PC-9 (cell line): ENCODE results near the gene PER2. TPM values are rescaled to one million over a fixed set of nuclear protein-coding genes. Genes with fewer than 3 reads are reported as not detected.
"Not testable (repeated sequence)": the region's sequence is repeated elsewhere in the genome, so short reads cannot be mapped to it uniquely, and the experiment has no call there.

Experiments
- BruUV-seq: library from RNA; stranded (reverse); fragments of 400-500 nt; replicated peaks from 2 replicates; lab custom pipeline; 2021; lab: Mats Ljungman, UMichigan
- CTCF ChIA-PET: fragments of 300-600 bp; sonication (Branson Sonifier 250); formaldehyde crosslinking; loops from one replicate; lab custom pipeline; 2022; ENCODE audit warnings: antibody characterized with exemption; lab: Charles Lee
- POLR2A ChIA-PET: fragments of 300-600 bp; sonication (Branson Sonifier 250); formaldehyde crosslinking; loops from one replicate; lab custom pipeline; 2022; ENCODE audit warnings: antibody characterized with exemption; ENCODE audit not compliant: unreplicated experiment; lab: Charles Lee
- DNase-seq, 2 experiments: peaks; one replicate each; pipeline versions ENCODE4 v3.0.0 to v3.0.0-alpha.2; 2015 to 2022; ENCODE audit warnings: mixed read lengths in 1 of 2
- H2AFZ ChIP-seq: fragments of 200-600 bp; sonication (generic); 2 replicates; pipeline ENCODE4 v1.8.1; 2017; ENCODE audit warnings: antibody characterized with exemption
- H3F3A ChIP-seq: fragments of 200-600 bp; sonication (generic); 2 replicates; pipeline ENCODE4 v1.8.1; 2017; ENCODE audit warnings: antibody characterized with exemption, mild to moderate bottlenecking, low read depth; ENCODE audit not compliant: insufficient read depth
- H3K27ac ChIP-seq: fragments of 200-600 bp; sonication (generic); 2 replicates; pipeline ENCODE4 v1.6.1; 2016; ENCODE audit warnings: mixed run types
- H3K27me3 ChIP-seq: fragments of 200-600 bp; sonication (generic); 2 replicates; pipeline ENCODE4 v1.6.1; 2016; ENCODE audit warnings: low read depth, mixed run types; ENCODE audit not compliant: insufficient read depth
- H3K36me3 ChIP-seq: fragments of 200-600 bp; sonication (generic); 2 replicates; pipeline ENCODE4 v1.6.1; 2016; ENCODE audit warnings: low read depth, mixed run types
- H3K4me1 ChIP-seq: fragments of 200-600 bp; sonication (generic); replicated peaks from 2 replicates; pipeline ENCODE4 v1.6.1; 2016; ENCODE audit warnings: mixed run types; ENCODE audit not compliant: insufficient read depth
- H3K4me2 ChIP-seq: fragments of 200-600 bp; sonication (generic); 2 replicates; pipeline ENCODE4 v1.6.1; 2017; ENCODE audit warnings: mixed run types
- H3K4me3 ChIP-seq: fragments of 200-600 bp; sonication (generic); 2 replicates; pipeline ENCODE4 v1.6.1; 2016; ENCODE audit warnings: mixed run types
- H3K79me2 ChIP-seq: fragments of 200-600 bp; sonication (generic); 2 replicates; pipeline ENCODE4 v1.6.1; 2017; ENCODE audit warnings: low read depth, mixed run types
- H3K9me2 ChIP-seq: fragments of 200-600 bp; sonication (generic); 2 replicates; pipeline ENCODE4 v1.8.1; 2017; ENCODE audit warnings: mild to moderate bottlenecking; ENCODE audit not compliant: insufficient read depth
- H3K9me3 ChIP-seq: fragments of 200-600 bp; sonication (generic); 2 replicates; pipeline ENCODE4 v1.8.1; 2016; ENCODE audit warnings: low read depth; ENCODE audit not compliant: insufficient read depth
- H4K20me1 ChIP-seq: fragments of 200-600 bp; sonication (generic); 2 replicates; pipeline ENCODE4 v1.8.1; 2017; ENCODE audit not compliant: insufficient read depth
- EZH2 ChIP-seq: fragments of 200-600 bp; sonication (generic); IDR thresholded peaks from 2 replicates; pipeline ENCODE4 v1.8.0; 2017; ENCODE audit warnings: antibody characterized with exemption, low read depth
- intact Hi-C: fragments of 100-400 bp; cut with micrococcal nuclease; formaldehyde crosslinking; loops from one replicate; pipeline ENCODE4 v1.10.0; 2022; ENCODE audit not compliant: unreplicated experiment
- total RNA-seq: library from RNA; stranded (reverse); gene quantifications from 2 replicates; pipeline ENCODE4 v1.2.3, GENCODE V29; 2021
- TF ChIP-seq, protein P1 (sequence below): fragments of 200-600 bp; sonication (generic); conservative IDR thresholded peaks from 2 replicates; pipeline ENCODE4 v1.6.1; 2017; ENCODE audit warnings: mixed run types, antibody characterized with exemption, mild to moderate bottlenecking, moderate library complexity

PER2 gene
- total RNA-seq, 1 experiment from 2014 or later, result 18.9 TPM

DNA sequence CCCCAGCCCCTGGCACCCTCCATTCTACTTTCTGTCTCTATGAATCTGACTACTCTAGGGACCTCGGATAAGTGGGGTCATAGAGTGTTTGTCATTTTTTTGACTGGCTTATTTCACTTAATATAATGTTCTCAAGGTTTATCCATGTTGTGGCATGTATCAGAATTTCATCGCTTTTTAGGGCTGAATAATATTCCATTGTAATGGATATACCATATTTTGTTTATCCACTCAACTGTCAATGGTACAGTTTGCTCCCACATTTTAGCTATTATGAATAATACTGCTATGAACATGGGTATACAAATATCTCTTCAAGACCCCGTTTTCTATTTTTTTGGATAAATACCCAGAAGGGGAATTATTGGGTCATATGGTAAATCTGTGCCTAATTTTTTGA, 39.3 kb upstream of the PER2 start:
- no peak overlapping the region for H2AFZ ChIP-seq
- H3F3A ChIP-seq, result no peaks in the 10 kb centered on the region
- peaks cover 23% of the 10 kb centered on the region for H3K36me3 ChIP-seq
- H3K4me3 ChIP-seq, result no peak overlapping the region
- H3K79me2 ChIP-seq, result peaks cover 15% of the 10 kb centered on the region; the same call in 1 of the 2 replicates
- no TSS peak for BruUV-seq
- no peak for DNase-seq
- peaks cover 14% of the 10 kb centered on the region for H4K20me1 ChIP-seq
- no peaks in the 10 kb centered on the region for H3K9me2 ChIP-seq
- H3K4me2 ChIP-seq, result no peak overlapping the region
- no peaks in the 10 kb centered on the region for H3K4me1 ChIP-seq
- intact Hi-C loops, result no loop called here
- CTCF ChIA-PET, result no interaction called here
- H3K27me3 ChIP-seq, result no peaks in the 10 kb centered on the region
- no peaks in the 10 kb centered on the region for H3K9me3 ChIP-seq
- H3K27ac ChIP-seq, result no peak overlapping the region
- TF ChIP-seq EZH2, result no peak
- TF ChIP-seq, protein P1, sequence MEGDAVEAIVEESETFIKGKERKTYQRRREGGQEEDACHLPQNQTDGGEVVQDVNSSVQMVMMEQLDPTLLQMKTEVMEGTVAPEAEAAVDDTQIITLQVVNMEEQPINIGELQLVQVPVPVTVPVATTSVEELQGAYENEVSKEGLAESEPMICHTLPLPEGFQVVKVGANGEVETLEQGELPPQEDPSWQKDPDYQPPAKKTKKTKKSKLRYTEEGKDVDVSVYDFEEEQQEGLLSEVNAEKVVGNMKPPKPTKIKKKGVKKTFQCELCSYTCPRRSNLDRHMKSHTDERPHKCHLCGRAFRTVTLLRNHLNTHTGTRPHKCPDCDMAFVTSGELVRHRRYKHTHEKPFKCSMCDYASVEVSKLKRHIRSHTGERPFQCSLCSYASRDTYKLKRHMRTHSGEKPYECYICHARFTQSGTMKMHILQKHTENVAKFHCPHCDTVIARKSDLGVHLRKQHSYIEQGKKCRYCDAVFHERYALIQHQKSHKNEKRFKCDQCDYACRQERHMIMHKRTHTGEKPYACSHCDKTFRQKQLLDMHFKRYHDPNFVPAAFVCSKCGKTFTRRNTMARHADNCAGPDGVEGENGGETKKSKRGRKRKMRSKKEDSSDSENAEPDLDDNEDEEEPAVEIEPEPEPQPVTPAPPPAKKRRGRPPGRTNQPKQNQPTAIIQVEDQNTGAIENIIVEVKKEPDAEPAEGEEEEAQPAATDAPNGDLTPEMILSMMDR, result no peak
- POLR2A ChIA-PET, result interaction anchor here (0.5 kb wide), 1 partner anchor 13 kb away, joined by 3 read pairs; no protein-coding TSS in a partner anchor

DNA sequence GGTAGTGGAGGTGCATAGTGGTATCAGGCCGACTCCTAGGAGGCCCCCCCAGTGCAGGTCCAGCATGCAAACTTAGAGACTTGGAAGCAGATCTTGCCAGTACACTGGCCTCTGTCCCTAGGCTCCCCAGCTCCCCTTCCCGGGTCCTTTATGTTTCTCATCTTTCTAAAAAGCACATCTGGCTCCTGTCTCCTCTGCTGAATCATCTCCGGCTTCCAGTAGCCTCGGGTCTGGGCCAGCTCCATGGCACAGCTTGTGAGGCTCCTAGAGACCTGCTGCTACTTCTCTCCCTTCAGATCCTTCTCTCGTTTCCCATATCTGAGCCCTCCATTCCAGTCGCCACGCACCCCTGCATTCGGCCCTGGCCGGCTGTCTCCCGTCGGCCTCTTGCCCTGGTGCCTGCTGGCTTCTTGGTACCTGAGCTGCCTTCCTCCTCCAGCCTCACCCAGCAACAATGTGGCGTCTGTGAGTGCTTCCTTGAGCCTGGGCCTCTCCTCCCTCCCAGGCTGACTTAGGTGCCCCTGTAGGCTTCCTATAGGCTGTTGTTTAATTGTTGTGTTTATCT, 38.5 kb upstream of the PER2 start:
- peaks cover 11% of the 10 kb centered on the region for H4K20me1 ChIP-seq
- POLR2A ChIA-PET, result no interaction called here
- CTCF ChIA-PET, result no interaction called here
- H3K79me2 ChIP-seq, result peaks cover 18% of the 10 kb centered on the region
- TF ChIP-seq, protein P1, result no peak
- TF ChIP-seq EZH2, result no peak
- intact Hi-C loops, result no loop called here
- peaks cover 3% of the 10 kb centered on the region; the same call in 1 of the 2 replicates for H3K4me1 ChIP-seq
- H3K36me3 ChIP-seq, result peaks cover 23% of the 10 kb centered on the region
- H3K9me2 ChIP-seq, result no peaks in the 10 kb centered on the region
- BruUV-seq, result no TSS peak
- no peak overlapping the region for H3K4me3 ChIP-seq
- H3K27me3 ChIP-seq, result no peaks in the 10 kb centered on the region
- no peaks in the 10 kb centered on the region for H3K9me3 ChIP-seq
- no peak overlapping the region for H2AFZ ChIP-seq
- no peaks in the 10 kb centered on the region for H3F3A ChIP-seq
- H3K27ac ChIP-seq, result no peak overlapping the region
- no peak overlapping the region for H3K4me2 ChIP-seq
- no peak for DNase-seq

DNA sequence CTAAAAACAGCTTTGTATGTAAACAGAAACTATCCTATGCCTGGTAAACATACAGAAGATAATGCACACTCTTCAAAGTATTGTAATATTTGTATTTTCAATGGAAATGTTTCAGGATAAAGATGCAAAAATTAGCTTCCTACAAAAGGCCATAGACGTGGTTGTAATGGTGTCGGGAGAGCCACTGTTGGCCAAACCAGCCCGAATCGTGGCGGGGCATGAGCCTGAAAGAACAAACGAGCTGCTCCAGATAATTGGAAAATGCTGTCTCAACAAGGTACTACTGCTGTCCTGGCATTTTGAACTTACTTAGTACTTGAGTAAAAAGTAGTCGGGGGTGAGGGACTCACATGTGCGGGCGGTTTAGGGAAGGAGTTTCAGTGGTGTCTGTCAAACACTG, 37.3 kb upstream of the PER2 start:
- CTCF ChIA-PET, result no interaction called here
- peaks cover 14% of the 10 kb centered on the region for H4K20me1 ChIP-seq
- H2AFZ ChIP-seq, result no peak overlapping the region
- no peak for TF ChIP-seq EZH2
- TF ChIP-seq, protein P1, result no peak
- POLR2A ChIA-PET, result no interaction called here
- DNase-seq, result no peak
- no TSS peak for BruUV-seq
- no peaks in the 10 kb centered on the region for H3K27me3 ChIP-seq
- 0 out of 2 replicates have a peak, but pooled peaks cover 6% of the 10 kb centered on the region for H3F3A ChIP-seq
- H3K4me3 ChIP-seq, result no peak overlapping the region
- H3K9me3 ChIP-seq, result no peaks in the 10 kb centered on the region
- no peaks in the 10 kb centered on the region for H3K9me2 ChIP-seq
- H3K27ac ChIP-seq, result no peak overlapping the region
- H3K4me1 ChIP-seq, result peaks cover 12% of the 10 kb centered on the region
- H3K79me2 ChIP-seq, result peaks cover 29% of the 10 kb centered on the region
- intact Hi-C loops, result no loop called here
- H3K4me2 ChIP-seq, result no peak overlapping the region
- H3K36me3 ChIP-seq, result peaks cover 20% of the 10 kb centered on the region

GRCh38 chr2:238324248-238324647, 35.8 kb upstream of the PER2 start:
- CTCF ChIA-PET, H3K27me3 ChIP-seq, POLR2A ChIA-PET, H3K4me3 ChIP-seq, DNase-seq, H2AFZ ChIP-seq, H3K9me2 ChIP-seq, BruUV-seq, intact Hi-C loops, H3K9me3 ChIP-seq, H3K27ac ChIP-seq, H3K4me2 ChIP-seq, H4K20me1 ChIP-seq: not testable (repeated sequence)
- H3K4me1 ChIP-seq, result peaks cover 16% of the 10 kb centered on the region
- peaks cover 11% of the 10 kb centered on the region; the same call in 1 of the 2 replicates for H3F3A ChIP-seq
- H3K79me2 ChIP-seq, result peaks cover 20% of the 10 kb centered on the region
- H3K36me3 ChIP-seq, result peaks cover 10% of the 10 kb centered on the region; the same call in 1 of the 2 replicates
